DMS153 treated with DMSO at 0.1 percent for 48 hours (cell line): ENCODE measurements around the gene SERTAD3.
A peak's percentile ranks its signal among the peaks of the same experiment; 100 is the strongest.
"Not testable (repeated sequence)": the region's sequence is repeated elsewhere in the genome, so short reads cannot be mapped to it uniquely, and the experiment has no call there.

Experiments used
- DNase-seq: peaks from one replicate; lab custom pipeline; 2025; ENCODE audit not compliant: unreplicated experiment; lab: John Stamatoyannopoulos, UW

Gene SERTAD3

DNA sequence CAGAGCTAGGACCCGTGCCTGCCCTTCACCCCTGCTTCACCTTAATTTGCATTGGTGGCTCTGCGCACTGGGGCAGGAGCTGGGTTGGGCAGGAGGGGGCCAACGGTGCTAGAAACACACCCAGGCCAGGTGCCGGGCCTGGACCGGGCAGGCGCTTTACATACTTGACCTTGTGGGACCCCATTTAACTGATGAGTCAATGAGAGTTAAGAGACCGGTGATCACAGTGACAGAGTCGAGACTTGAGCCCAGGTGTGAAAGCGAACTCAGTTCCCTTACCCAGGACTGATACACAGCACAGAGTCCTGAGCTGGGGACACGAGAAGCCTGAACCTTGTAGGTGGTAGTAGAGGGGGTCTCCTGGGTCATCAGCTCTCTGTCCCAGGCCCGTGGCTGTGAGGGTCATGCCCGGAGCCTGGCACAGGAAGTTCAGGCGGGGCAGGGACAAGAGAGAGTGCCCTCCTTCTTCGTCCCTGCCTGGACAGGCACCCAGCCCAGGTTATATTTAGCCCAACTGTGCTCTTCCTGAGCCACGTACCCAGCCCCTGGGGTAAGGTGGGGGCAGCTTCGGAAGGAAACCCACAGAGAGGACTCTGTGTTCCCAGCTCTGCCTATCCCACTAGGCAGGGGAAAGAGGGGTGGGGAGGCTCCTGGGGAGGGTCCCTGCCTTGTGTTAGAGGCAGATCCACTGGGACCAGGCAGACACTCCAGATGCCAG lies 32.9 kb downstream of the SERTAD3 start:
- no peak for DNase-seq

DNA sequence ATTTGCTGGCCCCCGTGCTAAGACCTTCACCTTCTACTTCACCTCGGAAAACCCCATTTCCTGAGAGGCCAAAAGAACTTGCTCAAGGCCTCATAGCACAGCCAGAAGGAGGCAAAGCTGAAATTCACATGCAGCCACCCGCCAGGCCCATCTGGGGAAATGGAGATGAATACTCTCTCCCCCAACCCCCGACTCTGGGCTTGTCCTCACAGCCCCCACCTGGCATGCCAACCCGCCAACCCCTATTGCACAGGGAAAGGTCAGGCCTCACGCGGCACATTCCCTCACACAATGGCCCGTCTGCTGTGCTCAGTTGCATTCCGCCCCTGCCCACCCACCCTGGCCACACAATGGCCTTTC lies 34.1 kb downstream of the SERTAD3 start:
- DNase-seq: no peak

DNA sequence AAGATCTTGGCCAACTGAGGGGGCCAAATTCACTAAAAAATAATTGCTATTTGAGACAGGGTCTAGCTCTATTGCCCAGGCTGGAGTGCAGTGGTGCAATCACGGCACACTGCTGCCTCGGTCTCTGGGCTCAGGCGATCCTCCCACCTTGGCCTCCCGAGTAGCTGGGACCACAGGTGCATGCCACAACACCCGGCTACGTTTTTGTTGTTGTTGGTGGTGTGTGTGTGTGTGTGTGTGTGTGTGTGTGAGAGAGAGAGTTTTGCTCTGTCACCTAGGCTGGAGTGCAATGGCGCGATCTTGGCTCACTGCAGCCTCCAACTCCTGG lies 35.6 kb downstream of the SERTAD3 start:
- not testable (repeated sequence) for DNase-seq

DNA sequence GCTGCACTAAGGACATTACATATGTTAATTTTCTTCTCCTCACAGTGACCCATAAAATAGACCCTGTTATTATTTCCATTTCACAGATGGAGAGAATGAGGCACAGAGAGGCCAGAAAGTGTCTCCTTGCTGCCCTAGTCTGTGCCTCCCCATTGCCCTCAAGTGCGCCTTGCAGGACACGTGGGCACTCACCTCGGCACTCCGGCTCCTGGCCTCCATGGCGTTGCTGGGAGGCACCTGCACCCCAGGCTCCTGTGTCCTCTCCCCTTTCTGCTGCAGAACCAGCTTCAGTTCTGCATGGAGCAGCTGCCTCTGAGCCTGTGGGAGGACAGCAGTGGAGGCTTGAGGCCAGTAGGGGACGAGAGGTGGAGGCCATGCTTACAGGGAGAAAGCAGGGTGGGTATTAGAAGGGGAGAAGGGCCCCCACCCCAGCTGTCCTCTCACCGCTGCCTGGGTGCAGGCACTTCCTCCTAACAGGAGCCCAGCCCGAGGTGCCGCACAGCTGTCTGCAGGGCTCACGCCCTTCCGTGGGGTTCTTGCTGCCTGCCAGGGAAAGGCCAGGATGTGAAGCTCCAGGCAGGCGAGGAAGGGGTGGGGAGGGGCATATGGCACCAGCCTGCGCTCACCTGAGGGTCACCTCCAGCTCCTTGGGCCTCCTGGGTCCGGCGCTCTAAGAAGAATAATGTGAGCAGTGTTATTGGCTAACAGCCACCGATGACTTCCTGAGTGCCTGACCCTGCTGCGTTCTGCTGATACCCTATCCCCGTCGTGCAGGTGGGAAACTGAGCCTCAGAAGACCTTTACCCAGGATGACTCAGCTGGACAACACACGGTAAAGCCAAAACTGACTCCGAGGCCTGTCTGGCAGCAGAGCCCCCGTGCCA lies 36.2 kb downstream of the SERTAD3 start:
- no peak for DNase-seq

DNA sequence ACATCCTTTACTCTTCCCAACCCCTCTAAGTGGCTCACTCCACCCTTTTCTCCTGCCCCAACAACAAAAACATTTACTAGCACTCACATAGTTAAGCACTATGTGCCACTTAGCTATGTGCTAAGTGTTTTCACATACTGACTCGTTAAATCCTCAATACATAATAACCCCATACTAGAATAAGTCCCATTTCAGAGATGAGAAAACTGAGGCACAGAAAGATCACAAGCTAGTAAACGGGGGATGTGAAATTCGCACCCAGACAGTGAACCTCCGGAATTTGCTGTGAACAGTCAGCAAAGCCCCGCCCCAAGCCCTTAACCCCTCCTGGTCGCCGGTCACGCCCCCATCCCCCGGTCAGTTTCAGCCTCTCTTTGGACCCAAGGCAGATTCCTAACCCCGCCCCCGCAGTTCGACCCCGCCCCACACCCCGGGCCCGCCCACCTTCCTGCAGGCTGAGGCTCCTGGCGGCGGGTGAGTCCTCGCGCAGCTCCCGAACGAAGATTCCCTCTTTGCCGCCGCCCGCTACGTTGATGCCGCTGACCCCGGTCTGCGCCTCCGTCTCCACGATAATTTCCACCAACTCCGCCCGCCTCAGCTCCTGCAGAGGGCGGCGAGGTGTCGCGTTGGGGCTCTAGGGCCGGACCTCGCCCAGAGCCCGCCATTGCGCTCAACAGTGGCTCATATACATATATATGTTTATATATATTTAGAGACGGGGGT lies 40.7 kb downstream of the SERTAD3 start:
- DNase-seq: peak; percentile 38

DNA sequence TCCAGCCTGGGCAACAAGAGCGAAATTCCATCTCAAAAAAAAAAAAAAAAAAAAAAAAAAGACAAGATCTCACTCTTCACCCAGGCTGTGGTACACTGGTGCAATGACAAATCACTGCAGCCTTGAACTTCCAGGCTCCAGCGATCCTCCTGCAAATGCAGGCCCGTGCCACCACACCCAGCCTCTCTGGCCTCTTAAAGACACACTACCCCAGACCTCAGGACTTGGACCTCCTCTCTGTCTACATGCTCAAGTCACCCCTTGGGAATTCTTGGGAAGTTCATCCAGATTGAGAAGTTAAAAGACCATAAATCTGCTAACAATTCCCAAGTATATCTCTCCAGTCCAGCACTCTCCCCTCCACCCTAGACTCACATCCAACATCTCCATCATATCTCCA lies 43.6 kb downstream of the SERTAD3 start:
- DNase-seq: no peak

DNA sequence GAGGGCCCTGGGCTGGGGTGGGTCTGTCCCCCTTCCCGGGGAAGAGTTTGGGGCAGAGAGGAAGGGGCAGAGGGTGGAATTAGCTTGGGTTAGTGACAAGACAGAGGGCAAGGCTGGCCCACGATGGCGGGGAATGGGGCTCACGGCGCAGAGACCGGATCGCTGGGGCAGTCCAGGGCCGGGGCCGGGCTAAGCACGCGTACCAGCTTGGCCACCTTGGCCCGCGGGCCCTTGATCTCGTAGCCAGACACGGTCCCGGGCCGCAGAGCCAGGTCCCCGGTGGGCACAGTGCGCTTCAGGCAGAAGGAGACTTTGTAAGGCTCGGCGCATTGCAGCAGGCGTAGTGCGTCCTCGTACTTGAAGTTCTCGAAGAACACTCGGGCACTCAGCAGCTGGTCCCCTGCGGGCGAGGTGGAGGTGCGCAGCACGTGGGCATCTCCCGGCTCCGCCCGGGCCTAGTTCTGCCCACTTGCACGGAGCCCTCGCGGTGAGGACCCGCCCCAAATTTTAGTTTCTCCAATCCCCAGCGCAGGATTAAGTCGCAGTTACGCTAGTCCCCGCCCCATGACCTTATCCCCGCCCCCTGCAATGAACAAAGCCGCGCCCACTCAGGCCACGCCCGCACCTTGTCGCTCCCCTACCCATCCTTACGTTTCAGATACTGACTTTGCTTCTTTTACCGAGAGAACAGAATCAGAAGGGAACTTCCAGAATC lies 45.6 kb downstream of the SERTAD3 start:
- peak; percentile 8 for DNase-seq

DNA sequence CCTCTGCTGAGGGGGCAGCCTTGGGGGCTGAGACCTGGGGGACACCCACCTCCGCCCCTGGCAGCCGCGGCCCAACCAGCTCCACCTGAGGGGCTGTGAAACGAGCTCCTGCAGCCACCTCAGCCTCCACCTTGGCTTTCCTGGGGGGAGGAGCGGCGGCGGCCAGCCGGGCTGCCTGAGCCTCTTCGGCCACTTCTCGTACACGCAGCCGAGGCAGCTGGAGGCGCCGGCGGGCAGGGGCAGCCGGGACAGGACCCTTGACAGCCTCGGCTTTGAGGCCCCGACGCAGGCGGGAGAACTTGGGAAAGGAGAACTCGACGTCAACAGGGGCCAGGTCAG lies 46.6 kb downstream of the SERTAD3 start:
- DNase-seq: no peak

DNA sequence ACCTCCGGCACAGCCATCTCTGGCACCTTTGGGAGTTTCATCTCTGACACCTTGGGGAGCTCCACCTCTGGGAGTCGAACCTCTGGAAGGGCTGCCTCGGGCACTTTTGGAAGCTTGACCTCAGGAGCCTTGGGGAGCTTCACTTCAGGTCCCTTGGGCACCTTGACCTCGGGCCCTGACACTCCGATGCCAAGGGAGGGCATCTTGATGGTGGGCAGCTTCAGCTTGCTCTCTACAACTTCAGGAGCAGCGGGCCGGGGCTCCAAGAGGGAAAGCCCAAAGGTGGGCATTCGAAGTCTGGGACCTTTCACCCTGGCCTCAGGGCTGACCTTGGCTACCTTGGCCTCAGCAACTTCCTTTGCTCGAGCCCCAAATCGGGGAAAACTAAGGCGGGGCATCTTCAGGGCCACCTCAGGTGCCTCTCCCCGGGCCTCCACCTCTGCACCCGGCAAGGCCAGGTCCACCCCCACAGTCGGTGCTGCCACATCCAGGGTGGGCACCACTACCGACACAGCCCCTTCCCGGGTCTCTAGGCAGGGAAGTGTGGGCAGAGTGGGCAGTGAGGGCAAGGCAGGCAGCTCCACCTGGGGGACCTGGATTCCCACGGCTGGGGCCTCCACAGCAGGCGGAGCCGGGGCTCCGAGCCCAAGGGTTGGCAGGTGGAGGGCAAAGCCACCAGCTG lies 47.1 kb downstream of the SERTAD3 start:
- DNase-seq: no peak

DNA sequence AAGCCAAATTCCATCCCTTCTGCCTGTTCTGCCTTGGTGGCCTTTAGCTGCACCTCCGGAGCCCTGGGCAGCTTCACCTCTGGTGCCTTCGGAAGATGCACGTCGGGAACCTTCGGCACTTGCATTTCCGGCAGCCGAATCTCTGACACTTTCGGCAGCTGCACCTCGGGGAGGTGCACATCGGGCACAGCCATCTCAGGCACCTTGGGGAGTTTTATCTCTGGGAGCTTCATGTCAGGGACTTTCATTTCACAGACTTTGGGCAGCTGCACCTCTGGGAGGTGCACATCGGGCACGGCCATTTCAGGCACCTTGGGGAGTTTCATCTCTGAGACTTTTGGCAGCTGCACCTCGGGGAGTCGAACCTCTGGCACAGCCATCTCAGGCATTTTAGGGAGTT lies 48.2 kb downstream of the SERTAD3 start:
- no peak for DNase-seq

DNA sequence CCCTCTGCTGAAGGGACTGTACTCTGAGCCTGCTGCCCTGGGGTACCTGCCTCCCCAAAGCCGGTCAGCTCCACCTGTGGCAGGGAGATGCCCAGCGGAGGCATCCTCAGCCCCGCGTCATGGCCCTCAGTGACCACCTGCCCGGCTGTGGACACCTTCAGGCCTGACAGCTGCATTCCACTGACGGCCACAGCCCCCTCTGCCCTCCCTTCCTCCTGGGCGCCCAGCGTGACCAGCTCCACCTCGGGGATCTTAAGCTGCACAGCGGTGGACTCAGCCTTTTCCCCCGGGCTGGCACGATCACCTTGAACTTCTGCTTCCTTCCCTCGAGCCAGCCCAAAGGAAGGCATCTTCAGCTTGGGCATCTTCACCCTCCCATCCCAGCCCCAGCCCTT lies 49.3 kb downstream of the SERTAD3 start:
- no peak for DNase-seq

DNA sequence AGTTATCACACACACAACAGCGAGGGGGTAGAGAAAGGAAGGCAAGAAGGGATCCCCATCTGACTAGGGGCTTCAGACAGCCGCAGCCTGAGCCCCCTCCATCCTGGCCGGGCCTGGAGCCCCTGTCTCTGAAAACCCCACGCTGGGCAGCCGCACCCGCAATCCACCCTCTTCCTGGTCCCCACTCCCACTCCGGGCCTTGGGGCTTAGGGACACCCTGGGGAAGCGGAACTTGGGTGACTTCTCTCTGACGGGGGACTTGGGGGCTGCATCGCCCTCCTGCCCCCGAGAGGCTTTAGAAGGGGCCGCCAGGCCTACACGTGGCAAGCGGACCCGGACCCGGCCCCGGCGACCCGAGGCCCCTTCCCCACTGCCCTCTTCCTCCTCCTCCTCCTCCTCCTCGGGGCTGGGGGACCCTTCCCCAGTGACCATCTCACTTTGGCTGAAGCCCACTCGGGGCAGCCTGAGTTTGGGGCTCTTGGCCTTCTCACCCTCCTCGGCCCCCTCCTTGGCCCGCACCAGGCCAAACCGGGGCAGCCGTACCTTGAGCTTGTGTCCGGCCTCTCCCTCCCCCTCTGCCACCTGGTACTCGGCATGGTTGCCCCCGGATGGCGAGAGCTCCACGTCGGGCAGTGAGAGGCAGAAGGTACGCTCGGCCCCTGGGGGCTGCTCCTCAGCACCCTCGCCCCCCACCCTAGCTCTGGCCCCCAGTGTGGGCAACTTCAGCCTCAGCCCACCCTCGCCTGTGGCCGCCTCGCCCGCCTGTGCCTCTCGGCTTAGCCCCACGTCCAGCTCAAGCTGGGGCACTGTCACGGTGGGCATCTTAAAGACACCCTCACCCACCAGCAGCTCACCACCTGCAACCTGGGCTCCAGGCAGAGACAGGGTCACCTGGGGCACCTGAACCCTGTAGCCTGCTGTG lies 50.0 kb downstream of the SERTAD3 start:
- no peak for DNase-seq

DNA sequence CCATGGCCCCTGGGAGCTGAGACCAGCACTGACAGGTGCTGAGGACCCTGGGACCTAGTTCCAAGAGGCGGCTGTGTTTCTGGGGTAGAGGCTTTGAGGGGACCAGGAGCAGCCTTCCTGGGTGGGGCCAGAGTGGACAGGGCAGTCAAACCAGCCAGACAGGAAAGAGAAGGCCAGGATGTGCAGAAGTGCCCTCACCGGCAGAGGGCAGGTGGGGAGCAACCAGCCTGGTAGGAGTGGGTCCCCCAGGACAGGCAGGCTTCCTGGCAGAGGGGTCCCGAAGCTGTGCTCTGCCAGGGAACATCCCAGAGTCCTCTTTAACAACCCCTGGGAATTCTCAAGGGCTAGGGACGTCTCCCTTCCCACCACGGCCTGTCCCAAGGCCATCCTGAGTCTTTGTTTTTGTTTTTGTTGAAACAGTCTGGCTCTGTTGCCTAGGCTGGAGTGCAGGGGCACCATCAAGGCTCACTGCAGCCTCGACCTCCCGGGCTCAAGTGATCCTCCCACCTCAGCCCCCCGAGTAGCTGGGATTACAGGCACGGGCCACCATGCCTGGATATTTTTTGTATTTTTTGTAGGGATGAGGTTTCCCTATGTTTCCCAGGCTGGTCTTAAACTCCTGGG lies 51.1 kb downstream of the SERTAD3 start:
- DNase-seq: no peak

DNA sequence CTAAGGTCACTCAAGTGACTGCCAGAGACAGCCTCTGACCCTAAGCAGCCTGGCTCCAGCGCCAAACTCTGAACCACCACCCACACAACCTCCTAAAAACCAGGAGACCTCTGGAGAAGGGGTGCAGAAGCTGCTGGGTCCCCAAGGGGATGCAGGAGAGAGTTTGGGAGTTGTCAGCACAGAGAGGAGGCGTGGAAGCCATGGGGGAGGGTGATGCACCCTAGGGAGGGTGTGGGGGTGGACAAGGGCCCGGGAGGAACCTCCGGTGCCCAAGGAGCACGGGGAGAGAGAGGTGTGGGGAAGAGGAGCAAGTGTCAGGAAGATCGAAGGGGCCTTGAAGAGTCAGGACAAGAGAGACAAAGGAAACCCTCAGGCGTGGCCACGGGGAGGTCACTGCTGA lies 52.0 kb downstream of the SERTAD3 start:
- DNase-seq: no peak
